ENCODE data around the gene HOXC6.

Gene HOXC6

DNA sequence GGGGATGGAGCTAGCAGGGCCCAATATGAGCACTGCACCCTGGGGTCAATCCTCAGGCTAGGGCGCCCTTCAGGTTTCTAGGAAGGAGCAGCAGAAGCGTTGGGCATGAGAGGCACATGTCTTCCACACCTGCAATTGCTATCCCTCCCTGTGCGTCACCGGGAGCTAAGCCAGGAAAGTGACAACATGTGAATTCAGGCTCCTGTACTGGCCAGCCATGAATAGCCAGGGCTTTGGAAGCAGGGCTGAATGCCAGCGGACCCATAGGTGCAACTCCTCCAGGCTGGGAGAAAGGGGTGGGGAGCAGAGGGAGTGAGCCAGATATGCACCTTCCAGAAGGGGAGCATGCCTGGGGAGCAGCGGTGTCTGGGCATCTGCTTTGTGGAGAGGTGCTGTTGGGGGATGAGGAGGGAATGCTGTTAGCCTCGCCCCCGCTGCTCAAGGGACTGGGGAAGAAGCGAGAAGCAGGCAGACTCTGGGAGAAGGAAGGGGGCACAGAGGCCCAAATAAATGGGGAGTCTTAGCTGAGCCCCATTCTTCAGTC lies 10.7 kb downstream of the HOXC6 start:
- H3K4me3 ChIP-seq (ENCODE audit: low read length, poor library complexity, severe bottlenecking), result peak overlapping the region; percentile 73
- H3K79me2 ChIP-seq (ENCODE audit: insufficient read depth, low read length), result peaks cover 80% of the 10 kb centered on the region
- no peaks in the 10 kb centered on the region for H3K9me2 ChIP-seq (replicated peaks; ENCODE audit: low read depth, low read length)
- H3F3A ChIP-seq (ENCODE audit: low read depth), result peaks cover 14% of the 10 kb centered on the region
- H3K9ac ChIP-seq (ENCODE audit: low read depth, low read length, poor library complexity, severe bottlenecking), result peak overlapping the region; percentile 85
- peaks cover 87% of the 10 kb centered on the region for H3K4me1 ChIP-seq (ENCODE audit: insufficient read depth, low read length, poor library complexity, severe bottlenecking)
- peaks cover 38% of the 10 kb centered on the region for H4K20me1 ChIP-seq (ENCODE audit: insufficient read depth, low read length, poor library complexity, severe bottlenecking)
- no peaks in the 10 kb centered on the region for H3K27me3 ChIP-seq (ENCODE audit: insufficient read depth, low read length, poor library complexity, severe bottlenecking)
- TF ChIP-seq, protein P1, sequence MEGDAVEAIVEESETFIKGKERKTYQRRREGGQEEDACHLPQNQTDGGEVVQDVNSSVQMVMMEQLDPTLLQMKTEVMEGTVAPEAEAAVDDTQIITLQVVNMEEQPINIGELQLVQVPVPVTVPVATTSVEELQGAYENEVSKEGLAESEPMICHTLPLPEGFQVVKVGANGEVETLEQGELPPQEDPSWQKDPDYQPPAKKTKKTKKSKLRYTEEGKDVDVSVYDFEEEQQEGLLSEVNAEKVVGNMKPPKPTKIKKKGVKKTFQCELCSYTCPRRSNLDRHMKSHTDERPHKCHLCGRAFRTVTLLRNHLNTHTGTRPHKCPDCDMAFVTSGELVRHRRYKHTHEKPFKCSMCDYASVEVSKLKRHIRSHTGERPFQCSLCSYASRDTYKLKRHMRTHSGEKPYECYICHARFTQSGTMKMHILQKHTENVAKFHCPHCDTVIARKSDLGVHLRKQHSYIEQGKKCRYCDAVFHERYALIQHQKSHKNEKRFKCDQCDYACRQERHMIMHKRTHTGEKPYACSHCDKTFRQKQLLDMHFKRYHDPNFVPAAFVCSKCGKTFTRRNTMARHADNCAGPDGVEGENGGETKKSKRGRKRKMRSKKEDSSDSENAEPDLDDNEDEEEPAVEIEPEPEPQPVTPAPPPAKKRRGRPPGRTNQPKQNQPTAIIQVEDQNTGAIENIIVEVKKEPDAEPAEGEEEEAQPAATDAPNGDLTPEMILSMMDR (conservative IDR thresholded peaks at IDR 0.05; ENCODE audit: low read length), result no peak
- TF ChIP-seq EZH2phosphoT487 (IDR thresholded peaks at IDR 0.05; ENCODE audit: borderline replicate concordance), result no peak
- no peaks in the 10 kb centered on the region for H3K9me3 ChIP-seq (ENCODE audit: insufficient read depth, low read depth, low read length)
- no peaks in the 10 kb centered on the region for H3K36me3 ChIP-seq (ENCODE audit: insufficient read depth, low read length)
- H3K4me2 ChIP-seq (ENCODE audit: low read depth, low read length, poor library complexity, severe bottlenecking), result peak overlapping the region; percentile 95
- H2AFZ ChIP-seq (ENCODE audit: low read length), result no peak overlapping the region

DNA sequence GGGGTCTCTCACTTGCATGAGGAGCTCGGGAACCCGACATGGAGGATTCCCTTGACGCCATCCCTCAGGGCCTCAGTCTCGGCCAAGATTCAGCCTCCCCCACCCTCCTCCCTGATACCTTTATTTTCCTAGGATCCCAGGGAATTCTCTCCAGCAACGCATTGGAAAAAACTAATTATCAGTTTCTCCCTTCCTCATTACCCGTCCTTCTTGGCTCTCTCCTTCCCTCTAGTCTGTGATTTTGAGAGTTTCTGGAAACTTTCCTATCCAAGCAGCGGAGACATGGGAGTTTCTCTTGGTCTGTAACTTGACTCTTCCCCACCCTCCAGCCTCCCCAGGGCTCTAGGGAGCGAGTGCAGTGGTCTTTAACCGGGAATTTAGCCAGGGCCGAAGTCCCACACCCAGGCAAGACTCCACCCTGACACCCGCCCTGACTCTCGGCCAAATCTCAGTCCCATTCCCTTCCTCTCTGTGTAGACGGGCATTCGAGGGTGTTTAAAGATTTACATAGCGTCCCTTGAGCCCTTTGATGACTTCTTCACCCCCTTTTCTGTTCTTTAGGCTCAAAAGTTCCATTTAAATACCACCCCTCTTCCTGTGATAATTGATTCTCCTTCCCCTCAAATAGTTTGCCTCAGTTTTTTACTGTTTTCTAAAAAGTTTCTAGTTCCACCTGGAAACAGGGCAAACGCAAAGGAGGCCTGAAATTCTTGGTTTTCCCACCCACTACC lies 11.3 kb downstream of the HOXC6 start:
- Histone ChIP-seq H3K4me1 (ENCODE audit: insufficient read depth, low read length, poor library complexity, severe bottlenecking) (peaks cover 87% of the 10 kb centered on the region), H3K9me2 (replicated peaks; ENCODE audit: low read depth, low read length) (no peaks in the 10 kb centered on the region), H2AFZ (ENCODE audit: low read length) (no peak overlapping the region), H4K20me1 (ENCODE audit: insufficient read depth, low read length, poor library complexity, severe bottlenecking) (peaks cover 43% of the 10 kb centered on the region), H3F3A (ENCODE audit: low read depth) (peaks cover 14% of the 10 kb centered on the region), H3K79me2 (ENCODE audit: insufficient read depth, low read length) (peaks cover 81% of the 10 kb centered on the region), H3K4me3 (ENCODE audit: low read length, poor library complexity, severe bottlenecking) (peak overlapping the region; percentile 73), H3K9me3 (ENCODE audit: insufficient read depth, low read depth, low read length) (no peaks in the 10 kb centered on the region), H3K27me3 (ENCODE audit: insufficient read depth, low read length, poor library complexity, severe bottlenecking) (no peaks in the 10 kb centered on the region), H3K4me2 (ENCODE audit: low read depth, low read length, poor library complexity, severe bottlenecking) (peak overlapping the region; percentile 95), H3K9ac (ENCODE audit: low read depth, low read length, poor library complexity, severe bottlenecking) (peak overlapping the region; percentile 85), H3K36me3 (ENCODE audit: insufficient read depth, low read length) (no peaks in the 10 kb centered on the region)
- TF ChIP-seq EZH2phosphoT487 (IDR thresholded peaks at IDR 0.05; ENCODE audit: borderline replicate concordance), result no peak
- TF ChIP-seq, protein P1 (conservative IDR thresholded peaks at IDR 0.05; ENCODE audit: low read length), result no peak

DNA sequence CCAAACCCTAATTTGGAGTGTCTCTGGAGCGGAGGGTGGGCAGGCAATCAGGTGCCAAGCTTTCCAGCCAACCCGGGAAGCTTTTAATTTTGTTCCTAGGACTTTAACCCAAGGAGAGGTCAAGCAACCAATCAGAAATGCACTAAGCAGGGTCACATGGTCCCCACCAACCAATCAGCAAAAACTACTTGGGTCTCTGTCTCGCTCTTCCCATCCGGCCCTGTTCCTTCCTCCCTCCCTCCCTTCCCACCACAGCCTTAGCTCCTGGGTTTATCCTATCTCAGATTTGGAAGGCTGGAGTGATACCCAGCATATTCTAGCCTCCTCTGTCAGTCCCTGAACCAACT lies 11.9 kb downstream of the HOXC6 start:
- H3K9ac ChIP-seq (ENCODE audit: low read depth, low read length, poor library complexity, severe bottlenecking), result no peak overlapping the region
- peaks cover 81% of the 10 kb centered on the region for H3K79me2 ChIP-seq (ENCODE audit: insufficient read depth, low read length)
- H3F3A ChIP-seq (ENCODE audit: low read depth), result peaks cover 14% of the 10 kb centered on the region
- no peaks in the 10 kb centered on the region for H3K36me3 ChIP-seq (ENCODE audit: insufficient read depth, low read length)
- TF ChIP-seq, protein P1 (conservative IDR thresholded peaks at IDR 0.05; ENCODE audit: low read length), result no peak
- no peak for TF ChIP-seq EZH2phosphoT487 (IDR thresholded peaks at IDR 0.05; ENCODE audit: borderline replicate concordance)
- H4K20me1 ChIP-seq (ENCODE audit: insufficient read depth, low read length, poor library complexity, severe bottlenecking), result peaks cover 47% of the 10 kb centered on the region
- no peak overlapping the region for H2AFZ ChIP-seq (ENCODE audit: low read length)
- H3K9me2 ChIP-seq (replicated peaks; ENCODE audit: low read depth, low read length), result no peaks in the 10 kb centered on the region
- H3K4me3 ChIP-seq (ENCODE audit: low read length, poor library complexity, severe bottlenecking), result peak overlapping the region; percentile 73
- peaks cover 87% of the 10 kb centered on the region for H3K4me1 ChIP-seq (ENCODE audit: insufficient read depth, low read length, poor library complexity, severe bottlenecking)
- no peaks in the 10 kb centered on the region for H3K27me3 ChIP-seq (ENCODE audit: insufficient read depth, low read length, poor library complexity, severe bottlenecking)
- H3K9me3 ChIP-seq (ENCODE audit: insufficient read depth, low read depth, low read length), result no peaks in the 10 kb centered on the region
- H3K4me2 ChIP-seq (ENCODE audit: low read depth, low read length, poor library complexity, severe bottlenecking), result peak overlapping the region; percentile 95

Measured in Loucy (cell line).